H9 (cell line): ENCODE results near the gene CARHSP1. TPM values are rescaled to one million over a fixed set of nuclear protein-coding genes. Genes with fewer than 3 reads are reported as not detected.

Source experiments
- DNase-seq: peaks from one replicate; pipeline ENCODE4 v3.0.0-alpha.2; 2017
- H2AFZ ChIP-seq: one replicate; pipeline ENCODE4 v1.6.1; 2013; ENCODE audit warnings: mild to moderate bottlenecking, low read length, control low read depth, moderate library complexity
- H2AK5ac ChIP-seq: 2 replicates; pipeline ENCODE4 v1.6.1; 2013; ENCODE audit warnings: low read length, control low read depth, mixed read lengths; ENCODE audit not compliant: insufficient read length
- H2BK120ac ChIP-seq: one replicate; pipeline ENCODE4 v1.6.1; 2013; ENCODE audit warnings: low read depth, mild to moderate bottlenecking, low read length, control low read depth, inconsistent platforms; ENCODE audit not compliant: poor library complexity, severe bottlenecking
- H2BK12ac ChIP-seq: 2 replicates; pipeline ENCODE4 v1.6.1; 2013; ENCODE audit warnings: low read length, control low read depth, mixed read lengths, low read depth; ENCODE audit not compliant: insufficient read length
- H2BK15ac ChIP-seq: 2 replicates; pipeline ENCODE4 v1.6.1; 2013; ENCODE audit warnings: low read depth, low read length, control low read depth
- H2BK20ac ChIP-seq: one replicate; pipeline ENCODE4 v1.6.1; 2013; ENCODE audit warnings: low read depth, mild to moderate bottlenecking, low read length, control low read depth, inconsistent platforms; ENCODE audit not compliant: poor library complexity, severe bottlenecking
- H2BK5ac ChIP-seq: 2 replicates; pipeline ENCODE4 v1.6.1; 2013; ENCODE audit warnings: low read length, control low read depth, mixed read lengths; ENCODE audit not compliant: insufficient read length
- H3K14ac ChIP-seq: 2 replicates; pipeline ENCODE4 v1.6.1; 2013; ENCODE audit warnings: low read length, control low read depth; ENCODE audit not compliant: insufficient read depth
- H3K18ac ChIP-seq: 2 replicates; pipeline ENCODE4 v1.6.1; 2013; ENCODE audit warnings: low read depth, mild to moderate bottlenecking, mixed read lengths, low read length, control low read depth; ENCODE audit not compliant: insufficient read length
- H3K23ac ChIP-seq: 2 replicates; pipeline ENCODE4 v1.6.1; 2013; ENCODE audit warnings: low read length, control low read depth, mixed read lengths, low read depth; ENCODE audit not compliant: insufficient read length
- H3K23me2 ChIP-seq: 2 replicates; pipeline ENCODE4 v1.6.1; 2013; ENCODE audit warnings: low read depth, mild to moderate bottlenecking, mixed read lengths, low read length, control low read depth; ENCODE audit not compliant: insufficient read length, poor library complexity, severe bottlenecking
- H3K27ac ChIP-seq: 2 replicates; pipeline ENCODE4 v1.5.1; 2013; ENCODE audit warnings: low read length, control low read depth, mixed read lengths, low read depth; ENCODE audit not compliant: insufficient read length
- H3K27me3 ChIP-seq: 2 replicates; pipeline ENCODE4 v1.6.1; 2013; ENCODE audit warnings: low read length, control low read depth, inconsistent platforms; ENCODE audit not compliant: insufficient read depth
- H3K4ac ChIP-seq: 2 replicates; pipeline ENCODE4 v1.6.1; 2013; ENCODE audit warnings: low read depth, mild to moderate bottlenecking, control low read depth, inconsistent platforms, low read length, moderate library complexity
- H3K4me1 ChIP-seq: 2 replicates; pipeline ENCODE4 v1.6.1; 2013; ENCODE audit warnings: low read length, control low read depth, inconsistent platforms; ENCODE audit not compliant: insufficient read depth
- H3K4me2 ChIP-seq: 2 replicates; pipeline ENCODE4 v1.6.1; 2013; ENCODE audit warnings: low read length, control low read depth, mixed read lengths; ENCODE audit not compliant: insufficient read length, insufficient read depth
- H3K56ac ChIP-seq: 2 replicates; pipeline ENCODE4 v1.6.1; 2013; ENCODE audit warnings: low read depth, mild to moderate bottlenecking, mixed read lengths, low read length, control low read depth; ENCODE audit not compliant: insufficient read length
- H3K79me1 ChIP-seq: 2 replicates; pipeline ENCODE4 v1.6.1; 2013; ENCODE audit warnings: low read depth, mild to moderate bottlenecking, moderate library complexity, low read length, control low read depth, inconsistent platforms; ENCODE audit not compliant: insufficient read depth, poor library complexity, severe bottlenecking
- H3K79me2 ChIP-seq: 2 replicates; pipeline ENCODE4 v1.6.1; 2013; ENCODE audit warnings: low read length, control low read depth, inconsistent platforms; ENCODE audit not compliant: insufficient read depth
- H3K9ac ChIP-seq: 2 replicates; pipeline ENCODE4 v1.6.1; 2013; ENCODE audit warnings: low read length, control low read depth, mixed read lengths; ENCODE audit not compliant: insufficient read length; ENCODE audit errors: extremely low read depth
- H3K9me3 ChIP-seq: one replicate; pipeline ENCODE4 v1.6.1; 2013; ENCODE audit warnings: low read depth, low read length, inconsistent platforms; ENCODE audit not compliant: control insufficient read depth
- H3T11ph ChIP-seq: one replicate; pipeline ENCODE4 v1.6.1; 2013; ENCODE audit warnings: mild to moderate bottlenecking, low read length, control low read depth, inconsistent platforms
- H4K20me1 ChIP-seq: one replicate; pipeline ENCODE4 v1.6.1; 2013; ENCODE audit not compliant: control insufficient read depth, insufficient read length, insufficient read depth
- H4K5ac ChIP-seq: 2 replicates; pipeline ENCODE4 v1.6.1; 2013; ENCODE audit warnings: low read depth, mild to moderate bottlenecking, mixed read lengths, low read length, control low read depth; ENCODE audit not compliant: insufficient read length
- H4K8ac ChIP-seq: replicated peaks from 2 replicates; pipeline ENCODE4 v1.6.1; 2013; ENCODE audit warnings: low read length, control low read depth, mixed read lengths, low read depth; ENCODE audit not compliant: insufficient read length
- H4K91ac ChIP-seq: 2 replicates; pipeline ENCODE4 v1.6.1; 2013; ENCODE audit warnings: low read depth, mild to moderate bottlenecking, moderate library complexity, mixed read lengths, low read length, control low read depth; ENCODE audit not compliant: insufficient read length
- H3K27ac Mint-ChIP-seq, 3 experiments: 2 replicates in 2 of 3; 3 replicates in 1 of 3; pipeline ENCODE4 v1.8.0; 2020 to 2021; ENCODE audit warnings: mixed read lengths in 3 of 3, mild to moderate bottlenecking in 1 of 3, moderate library complexity in 1 of 3
- H3K27me3 Mint-ChIP-seq: 2 replicates; pipeline ENCODE4 v1.8.0; 2021; ENCODE audit warnings: low read depth, mild to moderate bottlenecking, moderate library complexity, mixed read lengths
- H3K36me3 Mint-ChIP-seq, 3 experiments: 2 replicates in 2 of 3; 3 replicates in 1 of 3; pipeline ENCODE4 v1.8.0; 2020 to 2021; ENCODE audit warnings: low read depth in 3 of 3, mixed read lengths in 3 of 3; ENCODE audit not compliant: insufficient read depth in 1 of 3
- H3K4me1 Mint-ChIP-seq, 2 experiments: 2 replicates each; pipeline ENCODE4 v1.8.0; 2020; ENCODE audit warnings: mixed read lengths in 2 of 2
- H3K4me3 Mint-ChIP-seq, 2 experiments: 2 replicates in 1 of 2; 3 replicates in 1 of 2; pipeline ENCODE4 v1.8.0; 2020 to 2021; ENCODE audit warnings: mild to moderate bottlenecking in 2 of 2, mixed read lengths in 2 of 2, moderate library complexity in 1 of 2
- H3K9me3 Mint-ChIP-seq, 2 experiments: 2 replicates in 1 of 2; 3 replicates in 1 of 2; pipeline ENCODE4 v1.8.0; 2020; ENCODE audit warnings: mild to moderate bottlenecking in 2 of 2, mixed read lengths in 2 of 2, moderate library complexity in 1 of 2
- CTCF ChIP-seq: fragments of 200-600 bp; sonication (generic); conservative IDR thresholded peaks from 3 replicates; pipeline ENCODE4 v1.8.0; 2021; ENCODE audit warnings: antibody characterized with exemption, mild to moderate bottlenecking
- WGBS: extraction: QIAGEN DNeasy Blood & Tissue Kit; methylation state at CpG from one replicate; pipeline ENCODE4 v1.1.7; 2013; ENCODE audit warnings: missing lambda C conversion rate, low lambda C conversion rate, mixed read lengths; ENCODE audit not compliant: insufficient read length; ENCODE audit errors: extremely low coverage; 5-methylcytosine and 5-hydroxymethylcytosine counted together
- total RNA-seq: library from RNA; stranded (reverse); gene quantifications from 2 replicates; pipeline ENCODE4 v1.2.1, GENCODE V29; 2021

CARHSP1 gene
- total RNA-seq, 1 experiment from 2014 or later, result 194 TPM

GRCh38 chr16:8822403-8822802, 46.4 kb downstream of the CARHSP1 start:
- Histone ChIP-seq H2BK20ac (no peak overlapping the region), H2AK5ac (no peak overlapping the region), H2BK15ac (no peak overlapping the region), H3K27me3 (no peaks in the 10 kb centered on the region), H2AFZ (no peak overlapping the region), H2BK5ac (no peak overlapping the region), H3K4me2 (no peak overlapping the region), H3K18ac (no peak overlapping the region), H2BK120ac (no peak overlapping the region), H4K91ac (no peak overlapping the region), H4K5ac (no peak overlapping the region), H3K56ac (no peak overlapping the region), H4K20me1 (no peaks in the 10 kb centered on the region), H3K14ac (no peak overlapping the region), H2BK12ac (no peak overlapping the region), H3K23me2 (no peaks in the 10 kb centered on the region), H3K4me1 (no peaks in the 10 kb centered on the region), H3K9ac (no peak overlapping the region), H3K79me2 (no peaks in the 10 kb centered on the region), H3K4ac (no peak overlapping the region), H3K79me1 (no peaks in the 10 kb centered on the region), H3K9me3 (no peaks in the 10 kb centered on the region), H3K27ac (no peak overlapping the region), H3T11ph (no peak overlapping the region), H3K23ac (no peak overlapping the region), H4K8ac (no peak overlapping the region)
- H3K9me3 Mint-ChIP-seq, result no peaks in the 10 kb centered on the region
- H3K4me1 Mint-ChIP-seq, result peaks cover 15 to 21% of the 10 kb centered on the region in 2 experiments
- H3K4me3 Mint-ChIP-seq, result no peak overlapping the region
- DNase-seq, result no peak
- WGBS, result no CpG with 5 or more reads among the region's 3 CpGs
- H3K27ac Mint-ChIP-seq, result peak overlapping the region; percentile 16 to 61 (median 30); a peak in 3 of 7 replicates
- no peaks in the 10 kb centered on the region for H3K27me3 Mint-ChIP-seq
- TF ChIP-seq CTCF, result no peak
- peaks cover 62 to 81% (median 70%) of the 10 kb centered on the region in 3 experiments for H3K36me3 Mint-ChIP-seq
